ENCODE data around the gene AIF1L. TPM values are rescaled to one million over a fixed set of nuclear protein-coding genes. Genes with fewer than 3 reads are reported as not detected.
"Not testable (repeated sequence)": the region's sequence is repeated elsewhere in the genome, so short reads cannot be mapped to it uniquely, and the experiment has no call there.

AIF1L gene
- total RNA-seq, 1 experiment from 2014 or later, result 5.6 TPM

- no peak for TF ChIP-seq EZH2 (IDR thresholded peaks at IDR 0.05; ENCODE audit: borderline replicate concordance, low read depth, low read length, poor library complexity, severe bottlenecking)
- TF ChIP-seq, protein P1, sequence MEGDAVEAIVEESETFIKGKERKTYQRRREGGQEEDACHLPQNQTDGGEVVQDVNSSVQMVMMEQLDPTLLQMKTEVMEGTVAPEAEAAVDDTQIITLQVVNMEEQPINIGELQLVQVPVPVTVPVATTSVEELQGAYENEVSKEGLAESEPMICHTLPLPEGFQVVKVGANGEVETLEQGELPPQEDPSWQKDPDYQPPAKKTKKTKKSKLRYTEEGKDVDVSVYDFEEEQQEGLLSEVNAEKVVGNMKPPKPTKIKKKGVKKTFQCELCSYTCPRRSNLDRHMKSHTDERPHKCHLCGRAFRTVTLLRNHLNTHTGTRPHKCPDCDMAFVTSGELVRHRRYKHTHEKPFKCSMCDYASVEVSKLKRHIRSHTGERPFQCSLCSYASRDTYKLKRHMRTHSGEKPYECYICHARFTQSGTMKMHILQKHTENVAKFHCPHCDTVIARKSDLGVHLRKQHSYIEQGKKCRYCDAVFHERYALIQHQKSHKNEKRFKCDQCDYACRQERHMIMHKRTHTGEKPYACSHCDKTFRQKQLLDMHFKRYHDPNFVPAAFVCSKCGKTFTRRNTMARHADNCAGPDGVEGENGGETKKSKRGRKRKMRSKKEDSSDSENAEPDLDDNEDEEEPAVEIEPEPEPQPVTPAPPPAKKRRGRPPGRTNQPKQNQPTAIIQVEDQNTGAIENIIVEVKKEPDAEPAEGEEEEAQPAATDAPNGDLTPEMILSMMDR (conservative IDR thresholded peaks at IDR 0.05; ENCODE audit: low read depth, low read length), result no peak
Observed at GRCh38 chr9:131112374-131113154, 16.2 kb downstream of the AIF1L start.

GRCh38 chr9:131113655-131114054, 17.3 kb downstream of the AIF1L start:
- POLR2A ChIA-PET (ENCODE audit: low non-redundant PET), result no interaction called here
- Histone ChIP-seq H3K36me3 (ENCODE audit: insufficient read depth, low read length, poor library complexity, severe bottlenecking) (no peaks in the 10 kb centered on the region), H3K27me3 (replicated peaks; ENCODE audit: insufficient read depth, low read depth, low read length, poor library complexity) (no peaks in the 10 kb centered on the region), H3K4me1 (ENCODE audit: insufficient read depth, low read length, poor library complexity, severe bottlenecking) (no peaks in the 10 kb centered on the region), H3K4me3 (ENCODE audit: low read depth, low read length, poor library complexity, severe bottlenecking) (no peak overlapping the region), H3K27ac (ENCODE audit: low read depth, low read length, poor library complexity, severe bottlenecking) (no peak overlapping the region), H3K9me3 (ENCODE audit: low read depth, low read length, poor library complexity, severe bottlenecking) (no peaks in the 10 kb centered on the region)
- no peak for DNase-seq (ENCODE audit: low spot score)
- BruUV-seq (replicated peaks), result no TSS peak
- intact Hi-C loops (cut with micrococcal nuclease; ENCODE audit: unreplicated experiment), result no loop called here
- TF ChIP-seq, protein P1 (conservative IDR thresholded peaks at IDR 0.05; ENCODE audit: low read depth, low read length), result no peak
- no peak for TF ChIP-seq EZH2 (IDR thresholded peaks at IDR 0.05; ENCODE audit: borderline replicate concordance, low read depth, low read length, poor library complexity, severe bottlenecking)
- CTCF ChIA-PET, result interaction anchor here (0.5 kb wide), 1 partner anchor 80 kb away, joined by 6 read pairs; no protein-coding TSS in a partner anchor

More at GRCh38 chr9:131112374-131113154, 16.2 kb downstream of the AIF1L start:
- no peaks in the 10 kb centered on the region for H3K9me3 ChIP-seq (ENCODE audit: low read depth, low read length, poor library complexity, severe bottlenecking)
- no peak overlapping the region for H3K27ac ChIP-seq (ENCODE audit: low read depth, low read length, poor library complexity, severe bottlenecking)
- POLR2A ChIA-PET (ENCODE audit: low non-redundant PET), result no interaction called here
- CTCF ChIA-PET, result no interaction called here
- no peaks in the 10 kb centered on the region for H3K36me3 ChIP-seq (ENCODE audit: insufficient read depth, low read length, poor library complexity, severe bottlenecking)
- intact Hi-C loops (cut with micrococcal nuclease; ENCODE audit: unreplicated experiment), result no loop called here
- no peaks in the 10 kb centered on the region for H3K4me1 ChIP-seq (ENCODE audit: insufficient read depth, low read length, poor library complexity, severe bottlenecking)
- DNase-seq (ENCODE audit: low spot score), result no peak
- no TSS peak for BruUV-seq (replicated peaks)
- H3K4me3 ChIP-seq (ENCODE audit: low read depth, low read length, poor library complexity, severe bottlenecking), result no peak overlapping the region
- no peaks in the 10 kb centered on the region for H3K27me3 ChIP-seq (replicated peaks; ENCODE audit: insufficient read depth, low read depth, low read length, poor library complexity)

GRCh38 chr9:131114084-131114535, 17.8 kb downstream of the AIF1L start:
- BruUV-seq (replicated peaks), result no TSS peak
- CTCF ChIA-PET, result interaction anchor here (0.5 kb wide), 1 partner anchor 80 kb away, joined by 6 read pairs; no protein-coding TSS in a partner anchor

GRCh38 chr9:131115360-131115742, 19.0 kb downstream of the AIF1L start:
- H3K4me3 ChIP-seq (ENCODE audit: low read depth, low read length, poor library complexity, severe bottlenecking); DNase-seq (ENCODE audit: low spot score); H3K9me3 ChIP-seq (ENCODE audit: low read depth, low read length, poor library complexity, severe bottlenecking); intact Hi-C loops (cut with micrococcal nuclease; ENCODE audit: unreplicated experiment); POLR2A ChIA-PET (ENCODE audit: low non-redundant PET); CTCF ChIA-PET; H3K27ac ChIP-seq (ENCODE audit: low read depth, low read length, poor library complexity, severe bottlenecking); BruUV-seq (replicated peaks); H3K36me3 ChIP-seq (ENCODE audit: insufficient read depth, low read length, poor library complexity, severe bottlenecking); H3K4me1 ChIP-seq (ENCODE audit: insufficient read depth, low read length, poor library complexity, severe bottlenecking); H3K27me3 ChIP-seq (replicated peaks; ENCODE audit: insufficient read depth, low read depth, low read length, poor library complexity): not testable (repeated sequence)

More at GRCh38 chr9:131114084-131114535, 17.8 kb downstream of the AIF1L start:
- Histone ChIP-seq H3K36me3 (ENCODE audit: insufficient read depth, low read length, poor library complexity, severe bottlenecking) (no peaks in the 10 kb centered on the region), H3K4me1 (ENCODE audit: insufficient read depth, low read length, poor library complexity, severe bottlenecking) (no peaks in the 10 kb centered on the region), H3K4me3 (ENCODE audit: low read depth, low read length, poor library complexity, severe bottlenecking) (no peak overlapping the region), H3K27ac (ENCODE audit: low read depth, low read length, poor library complexity, severe bottlenecking) (no peak overlapping the region), H3K27me3 (replicated peaks; ENCODE audit: insufficient read depth, low read depth, low read length, poor library complexity) (no peaks in the 10 kb centered on the region), H3K9me3 (ENCODE audit: low read depth, low read length, poor library complexity, severe bottlenecking) (no peaks in the 10 kb centered on the region)
- TF ChIP-seq, protein P1 (conservative IDR thresholded peaks at IDR 0.05; ENCODE audit: low read depth, low read length), result no peak
- POLR2A ChIA-PET (ENCODE audit: low non-redundant PET), result no interaction called here
- intact Hi-C loops (cut with micrococcal nuclease; ENCODE audit: unreplicated experiment), result no loop called here
- DNase-seq (ENCODE audit: low spot score), result no peak

Measured in A673 (cell line).